Astrocyte (in vitro differentiated cells and primary cell): Measurements from ENCODE around the gene ANKRA2. TPM values are rescaled to one million over a fixed set of nuclear protein-coding genes. Genes with fewer than 3 reads are reported as not detected.
"Not testable (repeated sequence)": the region's sequence is repeated elsewhere in the genome, so short reads cannot be mapped to it uniquely, and the experiment has no call there.

Experiments
- DNase-seq: peaks from one replicate; pipeline ENCODE4 v3.0.0-alpha.2; 2010; ENCODE audit warnings: low read depth
- FAIRE-seq: peaks from 2 replicates; lab custom pipeline; 2011; peaks lifted over from hg19 to GRCh38; lab: Jason Lieb, UNC
- H2AFZ ChIP-seq: 2 replicates; pipeline ENCODE4 v1.6.0; 2012; ENCODE audit warnings: low read depth, low read length, inconsistent platforms
- H3K27ac ChIP-seq: 2 replicates; pipeline ENCODE4 v1.5.1; 2011; ENCODE audit warnings: low read depth, low read length, inconsistent platforms
- H3K27me3 ChIP-seq: 2 replicates; pipeline ENCODE4 v1.6.0; 2011; ENCODE audit warnings: low read length, inconsistent platforms; ENCODE audit not compliant: insufficient read depth
- H3K36me3 ChIP-seq: 2 replicates; pipeline ENCODE4 v1.5.1; 2011; ENCODE audit warnings: low read length, inconsistent platforms; ENCODE audit not compliant: insufficient read depth
- H3K4me1 ChIP-seq: 2 replicates; pipeline ENCODE4 v1.5.1; 2011; ENCODE audit warnings: low read length, inconsistent platforms; ENCODE audit not compliant: insufficient read depth
- H3K4me2 ChIP-seq: 2 replicates; pipeline ENCODE4 v1.6.0; 2012; ENCODE audit warnings: low read length, inconsistent platforms
- H3K4me3 ChIP-seq: 2 replicates; pipeline ENCODE4 v1.5.1; 2011; ENCODE audit warnings: low read depth, mild to moderate bottlenecking, low read length, inconsistent platforms; ENCODE audit not compliant: insufficient read depth
- H3K79me2 ChIP-seq: 2 replicates; pipeline ENCODE4 v1.6.0; 2012; ENCODE audit warnings: mild to moderate bottlenecking, low read length, inconsistent platforms; ENCODE audit not compliant: insufficient read depth
- H3K9ac ChIP-seq: 2 replicates; pipeline ENCODE4 v1.6.0; 2012; ENCODE audit warnings: mild to moderate bottlenecking, low read length, inconsistent platforms
- H3K9me3 ChIP-seq: 2 replicates; pipeline ENCODE4 v1.5.1; 2012; ENCODE audit warnings: low read depth, mild to moderate bottlenecking, low read length, inconsistent platforms; ENCODE audit not compliant: insufficient read depth
- H4K20me1 ChIP-seq: 2 replicates; pipeline ENCODE4 v1.6.0; 2012; ENCODE audit warnings: low read length, inconsistent platforms; ENCODE audit not compliant: insufficient read depth
- H3K27ac Mint-ChIP-seq: one replicate; pipeline ENCODE4 v1.8.0; 2021; ENCODE audit warnings: mild to moderate bottlenecking, mixed read lengths; ENCODE audit not compliant: unreplicated experiment
- H3K27me3 Mint-ChIP-seq: one replicate; pipeline ENCODE4 v1.8.0; 2021; ENCODE audit warnings: low read depth, mixed read lengths; ENCODE audit not compliant: unreplicated experiment
- H3K36me3 Mint-ChIP-seq: one replicate; pipeline ENCODE4 v1.8.0; 2021; ENCODE audit warnings: low read depth, mixed read lengths; ENCODE audit not compliant: unreplicated experiment
- H3K4me1 Mint-ChIP-seq: one replicate; pipeline ENCODE4 v1.8.0; 2021; ENCODE audit warnings: low read depth, mixed read lengths; ENCODE audit not compliant: unreplicated experiment
- H3K4me3 Mint-ChIP-seq: one replicate; pipeline ENCODE4 v1.8.0; 2021; ENCODE audit warnings: mild to moderate bottlenecking, moderate library complexity, mixed read lengths; ENCODE audit not compliant: unreplicated experiment
- H3K9me3 Mint-ChIP-seq: one replicate; pipeline ENCODE4 v1.8.0; 2021; ENCODE audit warnings: mild to moderate bottlenecking, mixed read lengths; ENCODE audit not compliant: unreplicated experiment
- EZH2 ChIP-seq: IDR thresholded peaks from 2 replicates; pipeline ENCODE4 v1.6.1; 2012; ENCODE audit warnings: mild to moderate bottlenecking, low read length, inconsistent platforms; ENCODE audit not compliant: insufficient read depth
- total RNA-seq: library from RNA; stranded (reverse); gene quantifications from 2 replicates; pipeline ENCODE4 v1.2.1, GENCODE V29; 2021
- TF ChIP-seq, protein P1 (sequence below): IDR thresholded peaks from 2 replicates; pipeline ENCODE4 v1.5.1; 2011; ENCODE audit warnings: low read depth, mild to moderate bottlenecking, inconsistent platforms, low read length, moderate library complexity; ENCODE audit not compliant: insufficient read depth

Gene ANKRA2
- total RNA-seq, 1 donor from 2014 or later, result 12.7 TPM

DNA sequence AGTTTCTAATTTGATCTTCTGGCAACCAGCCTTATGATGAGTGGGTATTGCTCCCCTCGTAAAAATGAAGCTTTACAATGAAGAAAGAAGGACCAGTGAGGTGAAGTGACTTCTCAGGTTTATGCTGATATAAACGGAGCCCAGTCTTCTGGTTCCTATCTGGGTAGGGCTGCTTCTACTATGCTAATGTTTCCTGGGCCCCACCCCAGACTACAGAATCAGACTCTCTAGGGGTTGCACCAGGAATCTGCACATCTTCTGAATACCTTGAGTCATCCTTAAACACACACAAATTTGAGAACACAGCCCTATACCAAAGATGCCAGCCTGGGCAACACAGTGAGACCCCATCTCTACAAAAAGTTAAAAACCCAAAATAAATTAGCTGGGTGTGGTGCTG, 51.0 kb downstream of the ANKRA2 start:
- Mint-ChIP-seq H3K4me1 (no peaks in the 10 kb centered on the region), H3K36me3 (peaks cover 3% of the 10 kb centered on the region), H3K9me3 (no peaks in the 10 kb centered on the region), H3K27me3 (no peaks in the 10 kb centered on the region), H3K27ac (no peak overlapping the region), H3K4me3 (no peak overlapping the region)
- Histone ChIP-seq H3K9me3 (no peaks in the 10 kb centered on the region), H3K27ac (no peak overlapping the region), H3K4me2 (no peak overlapping the region), H3K9ac (no peak overlapping the region), H3K4me3 (no peak overlapping the region), H3K4me1 (no peaks in the 10 kb centered on the region), H2AFZ (no peak overlapping the region), H3K36me3 (no peaks in the 10 kb centered on the region), H3K79me2 (no peaks in the 10 kb centered on the region), H4K20me1 (no peaks in the 10 kb centered on the region), H3K27me3 (no peaks in the 10 kb centered on the region)
- no peak for TF ChIP-seq EZH2
- TF ChIP-seq, protein P1, sequence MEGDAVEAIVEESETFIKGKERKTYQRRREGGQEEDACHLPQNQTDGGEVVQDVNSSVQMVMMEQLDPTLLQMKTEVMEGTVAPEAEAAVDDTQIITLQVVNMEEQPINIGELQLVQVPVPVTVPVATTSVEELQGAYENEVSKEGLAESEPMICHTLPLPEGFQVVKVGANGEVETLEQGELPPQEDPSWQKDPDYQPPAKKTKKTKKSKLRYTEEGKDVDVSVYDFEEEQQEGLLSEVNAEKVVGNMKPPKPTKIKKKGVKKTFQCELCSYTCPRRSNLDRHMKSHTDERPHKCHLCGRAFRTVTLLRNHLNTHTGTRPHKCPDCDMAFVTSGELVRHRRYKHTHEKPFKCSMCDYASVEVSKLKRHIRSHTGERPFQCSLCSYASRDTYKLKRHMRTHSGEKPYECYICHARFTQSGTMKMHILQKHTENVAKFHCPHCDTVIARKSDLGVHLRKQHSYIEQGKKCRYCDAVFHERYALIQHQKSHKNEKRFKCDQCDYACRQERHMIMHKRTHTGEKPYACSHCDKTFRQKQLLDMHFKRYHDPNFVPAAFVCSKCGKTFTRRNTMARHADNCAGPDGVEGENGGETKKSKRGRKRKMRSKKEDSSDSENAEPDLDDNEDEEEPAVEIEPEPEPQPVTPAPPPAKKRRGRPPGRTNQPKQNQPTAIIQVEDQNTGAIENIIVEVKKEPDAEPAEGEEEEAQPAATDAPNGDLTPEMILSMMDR, result no peak
- FAIRE-seq (no peak), DNase-seq (no peak)

DNA sequence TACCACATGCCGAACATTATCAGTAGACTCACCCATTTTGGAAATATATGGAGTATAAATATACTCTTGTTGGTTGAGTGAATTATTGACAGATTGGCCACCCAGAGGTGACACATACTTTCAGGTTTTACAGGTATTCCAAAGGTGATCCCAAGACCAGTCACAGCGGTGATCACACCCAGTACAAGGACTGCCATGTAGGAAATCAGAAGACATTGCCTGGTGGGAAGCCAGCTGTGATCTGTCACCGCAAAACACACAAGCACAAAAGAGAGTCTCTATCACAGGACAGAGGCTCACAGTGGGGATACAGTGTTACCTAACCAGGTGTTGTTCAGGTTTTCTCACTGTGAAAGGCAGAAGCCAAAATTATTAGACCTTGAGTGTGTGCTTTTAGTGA, 51.4 kb downstream of the ANKRA2 start:
- Histone ChIP-seq H2AFZ (no peak overlapping the region), H3K9me3 (no peaks in the 10 kb centered on the region), H3K4me3 (no peak overlapping the region), H3K27ac (no peak overlapping the region), H3K36me3 (no peaks in the 10 kb centered on the region), H4K20me1 (no peaks in the 10 kb centered on the region), H3K27me3 (no peaks in the 10 kb centered on the region), H3K79me2 (no peaks in the 10 kb centered on the region), H3K9ac (no peak overlapping the region), H3K4me2 (no peak overlapping the region), H3K4me1 (no peaks in the 10 kb centered on the region)
- no peak for DNase-seq
- FAIRE-seq, result no peak
- H3K9me3 Mint-ChIP-seq, result no peaks in the 10 kb centered on the region
- H3K27ac Mint-ChIP-seq, result no peak overlapping the region
- no peak overlapping the region for H3K4me3 Mint-ChIP-seq
- peaks cover 5% of the 10 kb centered on the region for H3K36me3 Mint-ChIP-seq
- TF ChIP-seq, protein P1, result no peak
- no peak for TF ChIP-seq EZH2
- H3K27me3 Mint-ChIP-seq, result no peaks in the 10 kb centered on the region
- no peaks in the 10 kb centered on the region for H3K4me1 Mint-ChIP-seq

DNA sequence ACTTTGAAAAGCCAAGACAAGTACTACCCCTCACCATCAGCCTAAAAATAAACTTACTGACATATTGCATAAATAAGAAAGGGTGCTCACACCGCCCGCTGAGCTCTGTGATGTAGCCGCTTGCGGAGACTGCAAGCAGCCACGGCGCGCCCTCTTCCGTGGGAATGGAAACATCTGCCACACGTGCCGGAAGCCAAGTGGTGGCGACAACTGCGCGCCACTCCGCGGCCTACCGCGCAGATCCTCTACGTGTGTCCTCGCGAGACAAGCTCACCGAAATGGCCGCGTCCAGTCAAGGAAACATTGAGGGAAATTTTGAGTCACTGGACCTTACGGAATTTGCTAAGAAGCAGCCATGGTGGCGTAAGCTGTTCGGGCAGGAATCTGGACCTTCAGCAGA, 56.9 kb downstream of the ANKRA2 start:
- H3K4me1 ChIP-seq, H3K4me2 ChIP-seq, H3K79me2 ChIP-seq, H3K27me3 Mint-ChIP-seq, DNase-seq, H3K4me1 Mint-ChIP-seq, H3K27ac ChIP-seq, H3K4me3 Mint-ChIP-seq, FAIRE-seq, H3K27me3 ChIP-seq, H3K9me3 Mint-ChIP-seq, H2AFZ ChIP-seq, H3K9me3 ChIP-seq, H3K27ac Mint-ChIP-seq, H3K9ac ChIP-seq, H3K4me3 ChIP-seq, H3K36me3 Mint-ChIP-seq: not testable (repeated sequence)
- peaks cover 31% of the 10 kb centered on the region for H3K36me3 ChIP-seq
- peaks cover 13% of the 10 kb centered on the region for H4K20me1 ChIP-seq
